Measurements from ENCODE around the gene SIK2. TPM values are rescaled to one million over a fixed set of nuclear protein-coding genes. Genes with fewer than 3 reads are reported as not detected.

SIK2 gene
- total RNA-seq, 1 donor from 2014 or later = 174 TPM

DNA sequence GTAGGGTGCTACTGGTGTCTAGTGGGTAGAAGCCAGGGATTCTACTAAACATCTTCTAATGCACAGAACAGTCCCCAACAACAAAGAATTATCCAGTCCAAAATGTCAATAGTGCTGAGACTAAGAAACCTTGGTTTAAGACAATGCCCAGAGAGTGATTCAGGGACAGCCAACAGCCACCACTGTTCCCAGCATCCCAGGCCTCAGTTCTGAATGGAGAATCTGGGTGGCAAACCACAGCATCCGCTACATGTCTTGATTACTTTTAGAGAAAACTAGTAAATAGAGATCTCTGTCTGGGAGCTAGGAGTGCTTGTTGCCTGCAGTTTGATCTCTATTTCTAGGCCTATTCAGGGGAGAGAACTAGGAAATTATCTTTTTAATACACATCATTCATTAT, 20.9 kb upstream of the SIK2 start:
- DNase-seq (ENCODE audit: low spot score) = no peak

DNA sequence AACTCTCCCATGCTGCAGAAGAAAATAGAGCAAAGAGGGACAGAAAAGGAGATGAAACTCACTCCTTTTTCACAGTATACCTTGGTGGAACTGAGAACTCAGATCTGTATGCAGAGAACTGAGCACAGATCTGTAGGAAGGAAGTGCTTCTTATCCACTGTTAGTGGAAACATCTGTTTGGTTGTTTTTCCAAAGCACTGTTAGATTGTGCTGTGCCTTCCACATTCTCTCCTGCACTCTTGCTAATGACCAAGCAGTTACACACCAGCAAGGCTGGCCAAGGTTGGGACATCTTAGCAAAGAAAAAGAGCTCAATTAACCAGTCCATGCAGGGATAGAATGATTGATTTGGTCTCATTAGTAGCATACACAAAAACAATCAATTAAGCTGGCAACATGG, 20.1 kb upstream of the SIK2 start:
- no peak for DNase-seq (ENCODE audit: low spot score)

DNA sequence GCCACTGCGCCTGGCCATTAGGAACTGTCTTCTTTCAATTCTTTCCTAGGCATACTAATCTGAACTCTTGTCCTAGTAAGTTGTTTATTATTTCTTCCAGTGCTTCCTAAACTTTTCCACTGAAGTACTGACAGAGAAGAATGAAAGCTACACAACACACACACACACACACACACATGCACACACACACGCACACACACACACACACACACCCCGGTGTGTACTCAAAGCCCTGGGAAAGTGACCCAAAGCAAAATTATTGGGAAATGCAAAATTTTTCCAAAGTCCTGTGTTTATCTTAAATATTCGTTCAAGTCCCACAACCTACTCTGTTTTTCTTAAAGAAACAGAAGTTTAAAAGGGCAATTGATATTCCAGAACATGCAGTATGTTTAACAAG, 19.4 kb upstream of the SIK2 start:
- no peak for DNase-seq (ENCODE audit: low spot score)

DNA sequence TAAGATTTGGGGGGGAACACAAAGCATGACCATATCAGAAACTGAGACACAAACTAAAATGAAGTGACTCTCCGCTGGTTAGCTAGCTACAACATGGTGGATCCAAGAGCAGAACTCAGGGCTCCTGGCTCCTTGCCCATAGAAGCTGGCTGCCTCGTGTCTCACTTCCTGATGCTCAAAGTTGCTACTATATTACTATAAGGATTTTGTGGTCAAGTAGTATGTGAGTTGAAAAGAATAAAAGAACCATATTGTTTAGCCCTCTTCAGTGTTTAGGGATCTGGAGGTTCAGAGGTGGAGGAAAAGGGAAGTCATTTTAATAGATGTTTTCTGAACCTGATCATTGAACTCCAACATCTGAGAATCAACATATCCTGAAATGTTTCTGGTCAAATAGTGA, 16.9 kb upstream of the SIK2 start:
- DNase-seq (ENCODE audit: low spot score) = no peak

DNA sequence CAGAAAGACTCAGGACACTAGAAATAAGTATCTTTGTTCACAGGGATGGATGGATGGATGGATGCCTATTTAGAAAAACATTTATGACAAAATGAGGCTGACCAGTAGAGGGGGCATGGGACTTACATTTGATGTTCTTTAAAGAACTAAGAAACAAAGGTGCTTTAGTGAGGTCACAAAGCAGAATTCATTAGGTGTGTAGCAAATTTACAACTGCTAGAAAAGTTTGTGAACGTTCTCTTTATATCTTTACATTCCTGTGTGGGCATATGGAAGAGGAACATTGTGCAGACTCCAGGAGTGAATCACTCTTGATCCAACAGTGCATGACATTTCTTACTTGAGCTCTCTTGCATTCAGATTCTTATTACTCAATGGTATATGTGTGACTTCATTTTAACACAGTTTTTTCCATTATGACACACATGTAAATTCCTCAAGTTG, 15.8 kb upstream of the SIK2 start:
- no peak for DNase-seq (ENCODE audit: low spot score)

DNA sequence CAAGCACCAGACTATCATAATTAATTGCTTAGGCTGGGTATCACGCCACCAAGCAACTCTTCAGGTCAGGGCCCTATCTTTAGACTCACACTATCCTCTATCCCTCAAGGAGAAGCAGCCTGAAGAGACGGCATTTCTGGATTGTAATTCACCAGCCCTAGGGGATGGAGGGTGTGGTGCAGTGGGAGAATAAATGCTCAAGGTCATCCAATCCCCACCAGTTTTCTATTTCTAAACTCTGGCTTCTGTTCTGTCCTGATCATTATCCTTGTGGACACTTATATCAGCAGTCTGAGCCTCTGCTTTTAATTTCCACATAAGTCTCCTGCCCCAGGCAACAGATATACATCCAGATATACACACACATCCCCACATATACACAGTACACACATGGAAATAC, 13.1 kb upstream of the SIK2 start:
- no peak for DNase-seq (ENCODE audit: low spot score)

DNA sequence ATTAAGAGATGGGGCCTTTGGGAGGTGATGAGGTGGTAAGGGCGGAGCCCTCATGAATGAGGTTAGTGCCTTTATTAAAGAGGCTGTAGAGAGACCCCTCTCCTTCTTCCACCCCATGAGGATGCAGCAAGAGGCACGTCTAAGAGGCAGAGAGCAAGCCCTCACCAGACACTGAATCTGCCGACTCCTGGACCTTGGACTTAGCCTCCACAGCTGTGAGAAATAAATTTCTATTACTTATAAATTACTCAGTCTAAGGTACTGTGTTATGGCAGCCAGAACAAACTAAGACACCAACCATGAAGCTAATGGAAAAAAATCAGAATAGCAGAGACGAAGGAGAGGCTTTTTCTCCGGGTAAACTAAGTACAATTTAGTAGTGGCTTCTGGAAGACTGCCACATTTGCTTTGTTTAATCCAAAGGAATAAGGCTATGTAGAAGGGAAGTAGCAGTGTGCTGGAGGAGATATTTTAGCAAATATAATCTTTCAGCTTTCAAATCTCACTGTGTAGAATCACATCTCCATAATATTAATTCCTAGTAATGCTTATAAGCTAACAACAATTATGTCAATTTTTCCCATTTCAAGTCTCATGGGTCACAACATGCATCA, 12.3 kb upstream of the SIK2 start:
- DNase-seq (ENCODE audit: low spot score) = no peak

DNA sequence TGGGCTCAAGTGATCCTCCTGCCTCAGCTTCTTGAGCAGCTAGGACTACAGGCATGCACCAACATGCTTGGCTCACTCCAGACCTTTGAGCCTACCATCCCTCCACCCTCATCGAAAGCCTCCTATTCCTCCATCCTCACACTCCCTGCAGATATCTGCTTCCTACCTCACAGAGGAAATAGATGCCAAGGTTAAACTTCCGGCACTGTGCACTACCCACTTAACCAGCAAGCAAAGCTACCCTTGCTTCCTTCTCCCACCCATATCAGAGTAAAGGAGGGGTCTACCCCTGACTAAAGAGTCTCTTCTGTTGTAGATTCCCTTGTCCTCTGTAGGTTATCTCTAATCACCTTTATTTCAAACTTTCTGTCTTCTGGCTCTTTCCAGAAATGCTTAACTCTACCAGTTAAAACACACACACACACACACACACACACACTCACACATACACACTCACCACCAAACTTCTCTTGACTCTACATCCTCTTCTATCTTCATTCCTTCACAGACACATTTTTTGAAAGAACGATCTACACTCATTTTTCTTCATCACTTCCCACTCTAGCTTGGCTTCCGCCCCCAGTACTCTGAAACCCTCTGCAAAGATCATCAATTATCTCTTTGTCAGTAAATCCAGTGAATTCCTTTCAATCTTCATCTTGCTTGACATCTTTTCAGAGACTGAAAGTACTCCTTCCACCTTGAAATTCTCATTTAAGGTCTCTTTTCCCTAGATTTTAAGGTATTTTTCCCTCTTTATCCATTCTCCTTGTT, 10.9 kb upstream of the SIK2 start:
- DNase-seq (ENCODE audit: low spot score) = no peak

DNA sequence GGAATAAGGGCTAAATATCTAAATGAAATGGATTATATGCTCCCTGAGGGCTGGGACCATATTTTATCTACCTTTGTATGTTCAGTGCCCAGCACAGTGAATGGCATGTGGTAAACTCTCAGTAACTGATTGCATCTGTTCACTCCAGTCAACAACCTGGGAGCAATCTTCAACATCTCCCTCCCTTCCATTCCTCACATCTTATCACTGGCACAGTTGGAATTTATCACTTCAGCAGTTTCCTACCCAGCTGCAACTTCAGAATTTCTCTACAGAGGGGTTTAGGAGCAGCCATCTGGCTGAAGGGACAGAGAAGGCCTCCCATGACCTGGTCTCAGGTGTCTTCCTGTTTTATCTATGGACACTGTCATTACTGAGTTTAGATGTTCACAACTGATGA, 9.8 kb upstream of the SIK2 start:
- DNase-seq (ENCODE audit: low spot score) = no peak

DNA sequence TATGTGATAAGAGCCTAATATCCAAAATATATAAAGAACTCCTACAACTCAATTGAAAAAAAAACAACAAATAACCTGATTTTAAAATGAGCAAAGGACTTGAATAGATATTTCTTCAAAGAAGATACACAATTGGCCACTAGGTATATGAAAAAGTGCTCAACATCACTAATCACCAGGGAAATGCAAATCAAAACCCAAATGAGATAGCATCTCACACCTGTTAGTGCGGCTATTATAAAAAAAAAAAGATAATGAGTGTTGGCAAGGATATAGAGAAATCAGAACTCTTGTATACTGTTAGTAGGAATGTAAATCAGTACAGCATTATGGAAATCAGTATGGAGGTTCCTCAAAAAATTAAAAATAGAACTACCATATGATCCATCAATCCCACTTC, 5.9 kb upstream of the SIK2 start:
- no peak for DNase-seq (ENCODE audit: low spot score)

DNA sequence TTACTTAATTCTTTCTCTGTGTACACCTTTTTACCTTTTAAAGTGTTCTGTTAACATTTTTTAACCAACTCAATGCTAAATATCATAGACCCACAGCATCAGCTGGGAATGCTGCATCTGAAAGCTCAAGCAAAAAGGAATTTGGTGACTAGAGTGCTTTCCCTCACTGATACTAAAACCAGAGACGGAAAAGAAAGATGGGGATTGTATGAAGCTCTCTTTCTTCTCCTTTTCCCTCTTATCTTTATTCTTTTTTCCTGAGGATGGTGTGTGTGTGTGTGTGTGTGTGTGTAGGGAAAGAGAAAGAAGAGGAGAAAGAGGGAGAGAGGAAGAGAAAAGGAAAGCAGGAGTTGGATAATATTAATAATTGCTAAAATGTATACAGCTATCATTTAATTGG, 4.1 kb upstream of the SIK2 start:
- DNase-seq (ENCODE audit: low spot score) = no peak

DNA sequence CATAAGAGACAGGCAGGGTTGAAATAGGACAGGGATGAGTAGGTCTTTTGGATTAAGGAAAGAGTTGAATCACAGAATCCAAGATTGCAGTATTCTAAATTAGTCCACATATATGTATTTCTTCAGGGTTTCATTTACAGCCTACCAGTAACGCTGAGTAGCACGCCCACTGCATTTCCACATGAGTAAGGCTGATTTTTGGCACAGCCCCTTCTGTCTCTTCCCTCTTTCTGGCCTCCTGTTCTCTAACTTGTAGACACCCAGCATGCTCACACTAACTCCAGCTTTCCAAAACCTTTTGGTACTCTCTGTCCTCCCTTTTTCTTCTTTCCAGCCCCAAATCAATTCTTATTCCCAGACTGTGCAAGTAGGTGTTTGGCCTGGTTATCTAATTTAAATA, 3.7 kb upstream of the SIK2 start:
- no peak for DNase-seq (ENCODE audit: low spot score)

DNA sequence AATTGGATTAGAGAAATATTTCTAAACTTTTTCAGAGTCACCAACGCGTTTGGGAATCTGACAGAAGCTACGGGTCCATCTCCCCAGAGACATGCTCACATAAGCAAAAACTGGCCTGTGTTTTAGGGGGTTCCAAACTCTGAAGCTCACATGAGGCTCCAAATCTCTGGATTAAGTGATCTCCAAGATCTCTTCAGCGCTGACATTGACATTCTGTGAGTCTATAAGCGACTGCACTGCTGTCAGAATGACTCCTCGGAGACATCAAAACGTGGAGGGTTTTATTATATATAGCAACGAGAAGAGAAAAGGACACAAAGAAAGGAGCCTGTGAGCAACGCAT, 642 bp upstream of the SIK2 start:
- no peak for DNase-seq (ENCODE audit: low spot score)

DNA sequence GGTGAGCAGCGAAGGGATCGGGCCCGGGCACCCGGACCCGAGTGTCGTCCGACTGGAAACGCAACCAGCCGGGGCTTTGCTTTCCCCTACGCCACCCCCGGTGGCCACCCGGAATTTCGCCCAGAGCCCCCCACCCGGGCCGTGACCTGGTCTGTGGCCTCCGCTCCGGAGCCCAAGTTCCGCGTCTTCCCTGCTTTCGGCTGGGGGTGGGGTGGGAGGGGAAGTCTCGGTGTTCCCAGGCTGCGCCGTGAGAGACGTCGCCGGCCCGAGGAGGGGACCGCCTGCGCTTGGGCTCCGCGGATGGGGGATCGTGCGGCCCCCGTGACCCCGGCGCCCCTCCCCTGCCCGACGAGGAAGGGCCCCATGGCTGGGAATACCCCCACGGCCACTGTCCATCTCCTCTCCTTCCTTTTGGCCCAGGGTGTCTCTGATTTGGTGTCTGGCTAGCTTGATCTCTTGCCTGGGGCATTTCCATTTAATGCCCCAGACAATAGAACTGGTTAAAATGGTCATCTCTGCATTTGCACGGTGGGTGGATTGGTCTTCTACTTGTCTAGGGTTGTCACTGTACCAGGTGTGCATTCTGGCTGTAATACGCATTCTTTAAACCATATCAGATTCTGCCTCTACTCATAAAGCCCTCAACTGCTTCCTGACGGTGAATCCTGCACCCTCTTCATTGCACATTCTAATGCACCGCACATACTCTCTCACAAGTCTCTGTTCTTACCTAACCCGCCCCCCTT, 789 bp downstream of the SIK2 start:
- DNase-seq (ENCODE audit: low spot score) = no peak

DNA sequence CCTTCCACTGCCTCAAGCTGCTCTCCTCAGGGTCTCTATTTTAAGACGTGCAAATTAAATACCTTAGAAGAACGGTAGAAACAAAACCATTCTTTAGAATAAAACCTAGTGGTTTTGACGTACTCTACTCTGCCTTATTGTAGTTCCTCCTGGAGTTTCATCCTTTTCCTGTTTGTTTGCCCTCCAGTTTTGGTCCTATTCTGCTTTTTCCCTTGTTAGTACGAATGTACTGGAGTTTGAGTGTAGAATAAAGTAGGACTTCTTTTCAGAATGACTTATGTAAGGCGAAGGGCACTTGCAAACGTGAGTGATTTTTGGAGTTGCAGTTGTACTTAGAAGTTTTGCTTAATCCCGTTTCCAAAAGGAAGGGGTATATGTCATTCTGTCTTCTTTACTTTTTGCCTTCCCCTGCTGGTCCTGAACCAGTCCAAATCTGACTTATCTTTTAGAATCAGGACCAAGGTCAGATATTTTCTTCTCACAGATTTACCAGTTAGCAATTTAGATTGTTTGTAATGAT, 1.4 kb downstream of the SIK2 start:
- no peak for DNase-seq (ENCODE audit: low spot score)

DNA sequence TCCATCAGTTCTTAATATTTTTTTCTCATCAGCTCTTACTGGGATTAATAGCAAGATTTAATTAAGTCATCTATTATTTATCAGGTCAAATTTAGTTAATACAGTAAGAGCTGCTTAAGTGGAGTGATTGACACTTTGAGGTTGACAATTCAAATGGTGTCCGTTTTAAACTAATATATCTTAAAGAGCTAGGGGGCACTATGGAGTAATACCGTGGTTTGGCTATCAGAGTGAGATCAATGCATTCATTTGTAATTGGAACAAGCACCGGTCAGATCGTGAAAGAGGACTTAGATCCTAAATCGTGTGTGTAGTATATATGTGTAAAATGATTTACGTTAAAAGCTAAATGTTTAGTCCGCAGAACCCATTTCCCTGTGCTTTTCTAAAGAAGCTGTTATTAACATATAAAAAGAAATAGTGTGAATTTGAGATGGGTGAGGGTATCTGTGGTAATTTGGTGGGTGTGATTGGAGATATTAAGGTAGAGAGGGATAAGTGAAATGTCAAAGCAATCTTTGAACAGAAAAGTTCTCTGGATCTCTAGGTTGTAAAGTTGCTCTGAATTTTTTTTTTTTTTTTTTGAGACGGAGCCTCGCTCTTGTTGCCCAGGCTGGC, 2.3 kb downstream of the SIK2 start:
- DNase-seq (ENCODE audit: low spot score) = no peak

DNA sequence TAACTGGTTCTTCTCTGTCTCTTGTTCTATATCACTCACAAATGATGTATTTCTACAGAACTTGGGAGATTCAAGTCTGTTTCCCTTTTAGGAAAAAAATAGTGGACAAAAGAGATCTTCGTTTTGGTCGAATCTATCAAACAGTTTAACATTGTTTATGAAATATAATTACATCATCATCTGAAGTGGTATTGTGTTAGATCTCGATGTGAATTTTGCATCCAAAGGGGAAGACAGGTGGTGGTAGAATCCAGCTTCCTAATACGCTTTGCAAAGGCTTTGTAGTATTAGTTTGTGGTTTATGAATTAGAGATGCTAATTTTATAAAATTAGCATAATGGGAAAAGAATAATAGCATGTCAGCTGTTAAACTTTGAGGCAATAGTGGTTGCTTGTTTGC, 3.4 kb downstream of the SIK2 start:
- DNase-seq (ENCODE audit: low spot score) = no peak

DNA sequence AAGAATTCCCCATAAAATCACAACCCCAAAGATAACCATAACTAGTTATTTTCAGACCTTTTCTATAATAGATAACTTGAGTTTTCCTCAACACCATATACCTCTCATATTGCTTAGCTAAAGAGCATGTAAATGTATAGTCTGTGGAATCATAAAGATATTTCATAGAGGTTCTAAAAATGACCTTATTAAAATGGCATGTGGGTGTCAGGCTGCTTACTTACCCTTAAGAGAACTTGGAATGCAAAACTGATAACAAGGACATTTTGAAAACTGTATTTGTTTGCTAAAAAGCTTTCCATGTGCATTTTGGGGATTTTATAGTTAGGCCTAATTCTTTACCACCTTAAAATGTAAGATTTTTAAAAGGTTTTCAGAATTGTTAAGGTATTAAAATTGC, 4.7 kb downstream of the SIK2 start:
- no peak for DNase-seq (ENCODE audit: low spot score)

DNA sequence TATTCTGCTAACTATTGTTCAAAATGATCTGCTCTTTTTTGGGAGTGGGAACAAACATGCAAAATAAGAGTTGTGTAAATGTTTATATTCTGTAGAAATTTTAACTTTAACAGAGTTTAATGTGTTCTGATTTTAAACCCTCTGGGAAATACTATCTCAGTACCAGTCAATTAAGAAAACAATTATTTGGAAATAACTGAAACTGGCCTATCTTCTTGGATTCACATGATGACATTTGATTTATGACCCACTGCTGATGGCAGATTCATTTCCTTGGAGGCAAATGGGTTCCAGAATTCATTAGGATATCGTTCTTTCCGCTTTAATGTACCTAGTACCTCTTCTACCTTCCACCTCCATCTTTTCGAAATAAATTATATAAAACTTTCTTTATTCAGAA, 5.5 kb downstream of the SIK2 start:
- DNase-seq (ENCODE audit: low spot score) = no peak

DNA sequence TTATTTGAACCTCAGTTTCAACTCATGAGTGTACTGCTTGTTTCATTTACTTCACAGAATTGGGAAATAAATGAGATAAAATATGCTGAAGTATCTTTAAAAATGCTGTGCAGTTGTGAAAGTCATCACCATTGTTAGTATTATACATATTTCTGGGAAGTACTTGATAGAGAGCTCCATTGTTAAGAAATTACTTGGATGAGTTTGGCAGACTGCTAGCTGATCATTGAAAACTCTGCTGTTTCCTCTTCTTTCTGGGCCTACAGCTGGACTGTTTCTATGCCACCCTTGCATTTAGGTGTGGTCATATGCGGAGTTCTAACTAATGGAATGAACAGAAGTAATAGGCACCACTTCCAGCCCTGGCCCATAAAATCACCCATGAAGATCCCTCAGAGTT, 10.0 kb downstream of the SIK2 start:
- no peak for DNase-seq (ENCODE audit: low spot score)

DNA sequence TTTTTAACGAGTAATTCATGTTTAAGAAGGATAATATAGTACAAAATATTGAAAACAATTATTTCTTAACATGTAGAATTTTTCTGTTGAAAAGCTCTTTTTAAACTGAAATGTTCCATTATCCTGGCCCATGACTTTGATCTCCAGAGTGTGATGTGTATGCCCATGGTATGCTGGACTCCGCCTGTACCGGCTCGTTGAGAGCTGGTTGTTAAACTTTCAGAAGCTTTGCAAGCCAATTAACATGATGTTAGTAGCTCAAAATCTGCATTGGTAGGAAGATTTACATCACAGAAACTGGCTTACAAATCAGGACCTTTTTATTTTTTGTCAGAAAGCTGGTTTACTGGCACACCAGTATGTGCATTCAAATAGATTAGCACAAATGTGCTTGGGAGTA, 15.0 kb downstream of the SIK2 start:
- DNase-seq (ENCODE audit: low spot score) = no peak

DNA sequence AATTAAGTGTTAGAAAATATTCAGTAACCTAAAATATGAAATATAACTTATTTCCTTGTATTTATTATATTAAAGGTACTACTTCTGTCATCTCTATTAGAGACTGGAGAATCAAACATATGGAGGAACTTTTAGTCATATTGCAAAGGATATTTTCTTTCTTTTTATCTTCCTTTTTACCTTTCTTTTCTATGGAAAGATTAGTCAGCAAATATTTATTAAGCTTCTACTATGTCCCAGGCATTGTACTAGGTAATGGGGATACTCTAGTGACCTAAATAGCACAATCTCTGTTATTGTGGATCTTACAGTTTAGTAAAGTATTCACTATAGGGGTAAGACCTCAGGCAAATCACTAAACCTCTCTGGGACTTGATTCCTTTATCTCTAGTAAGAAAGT, 18.3 kb downstream of the SIK2 start:
- DNase-seq (ENCODE audit: low spot score) = no peak
